SHP77 (cell line): ENCODE data around the gene ANKRD26.
"Not testable (repeated sequence)": the region's sequence is repeated elsewhere in the genome, so short reads cannot be mapped to it uniquely, and the experiment has no call there.

Experiments used
- DNase-seq, 2 experiments: peaks; one replicate each; lab custom pipeline; 2025; lab: John Stamatoyannopoulos, UW

ANKRD26 gene

GRCh38 chr10:27099916-27100812 is at the start of gene ANKRD26:
Gene ANKRD26, minus strand, starts transcription at chr10:27100494. Its CDS starts 168 bp downstream, at chr10:27100326.
- DNase-seq: peak; percentile 97

- DNase-seq: no peak
These were observed 47.4 kb upstream of the ANKRD26 start for GRCh38 chr10:27147701-27148100.

GRCh38 chr10:27145937-27146336 is 45.6 kb upstream of the ANKRD26 start:
- DNase-seq: no peak

- DNase-seq: no peak
These were observed 43.4 kb upstream of the ANKRD26 start for GRCh38 chr10:27143686-27144085.

- no peak for DNase-seq
These were observed 38.0 kb upstream of the ANKRD26 start for GRCh38 chr10:27138277-27138676.

GRCh38 chr10:27134371-27134770 is 34.1 kb upstream of the ANKRD26 start:
- DNase-seq: no peak

- DNase-seq: no peak
These were observed 7.9 kb upstream of the ANKRD26 start for GRCh38 chr10:27108165-27108564.

GRCh38 chr10:27104919-27105318 is 4.6 kb upstream of the ANKRD26 start:
- no peak for DNase-seq

GRCh38 chr10:27100813-27101347 is 586 bp upstream of the ANKRD26 start:
- no peak for DNase-seq

GRCh38 chr10:27099448-27099847 is 846 bp downstream of the ANKRD26 start:
- DNase-seq: no peak

GRCh38 chr10:27088119-27089044 is 11.9 kb downstream of the ANKRD26 start:
- DNase-seq: no peak

GRCh38 chr10:27072436-27073114 is 27.7 kb downstream of the ANKRD26 start:
- DNase-seq: no peak

- no peak for DNase-seq
These were observed 31.9 kb downstream of the ANKRD26 start for GRCh38 chr10:27068217-27068891.

- DNase-seq: no peak
These were observed 35.2 kb downstream of the ANKRD26 start for GRCh38 chr10:27065084-27065483.

GRCh38 chr10:27052656-27053055 is 47.6 kb downstream of the ANKRD26 start:
- DNase-seq: no peak

- not testable (repeated sequence) for DNase-seq
These were observed 55.0 kb downstream of the ANKRD26 start for GRCh38 chr10:27045247-27045646.

GRCh38 chr10:27041196-27041595 is 59.1 kb downstream of the ANKRD26 start:
- DNase-seq: no peak

GRCh38 chr10:27038168-27038567 is 62.1 kb downstream of the ANKRD26 start:
- no peak for DNase-seq

GRCh38 chr10:27035163-27035562 is 65.1 kb downstream of the ANKRD26 start:
- DNase-seq: no peak

GRCh38 chr10:27030060-27030459 is 70.2 kb downstream of the ANKRD26 start:
- DNase-seq: no peak

GRCh38 chr10:27022048-27022447 is 78.2 kb downstream of the ANKRD26 start:
- no peak for DNase-seq
